ENCODE results near the gene ALS2CL.

DNA sequence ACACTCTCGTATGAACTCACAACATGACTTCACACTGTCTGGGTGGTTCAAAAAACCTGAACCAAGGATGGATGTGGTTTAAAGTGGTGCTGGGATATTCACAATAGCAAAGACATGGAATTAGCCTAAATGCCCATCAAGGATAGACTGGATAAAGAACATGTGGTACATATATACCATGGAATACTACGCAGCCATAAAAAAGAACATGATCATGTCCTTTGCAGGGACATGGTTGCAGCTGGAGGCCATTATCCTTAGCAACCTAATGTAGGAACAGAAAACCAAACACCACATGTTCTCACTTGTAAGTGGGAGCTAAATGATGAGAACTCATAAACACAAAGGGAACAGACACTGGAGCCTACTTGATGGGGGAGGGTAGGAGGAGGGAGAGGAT is 27.5 kb upstream of the ALS2CL start:
- TF ChIP-seq YY1 (IDR thresholded peaks at IDR 0.05; ENCODE audit: insufficient read depth, insufficient read length) (no peak), SUZ12 (IDR thresholded peaks at IDR 0.05; ENCODE audit: extremely low read depth, insufficient read depth, insufficient read length) (no peak)
